CD4-positive, CD25-positive, alpha-beta regulatory T cell (primary cell): ENCODE data around the gene GRHL1. TPM values are rescaled to one million over a fixed set of nuclear protein-coding genes. Genes with fewer than 3 reads are reported as not detected.

Experiments used
- ATAC-seq, 2 donors: fragments of 150-1000 bp; cut with Tn5 transposase; one replicate each; pipeline ENCODE4 v1.10.0; 2021; ENCODE audit warnings: low read depth in 2 of 2, moderate number of reproducible peaks in 2 of 2, moderate library complexity in 1 of 2
- DNase-seq, 3 donors: peaks; one replicate each; pipeline versions ENCODE4 v3.0.0 to v3.0.0-alpha.2; 2012 to 2022; ENCODE audit warnings: mixed read lengths in 1 of 3
- H3K27ac ChIP-seq: one replicate; pipeline ENCODE4 v1.7.0; 2013; ENCODE audit warnings: mild to moderate bottlenecking, low read length; ENCODE audit not compliant: insufficient read depth, poor library complexity, severe bottlenecking
- H3K27me3 ChIP-seq: one replicate; pipeline ENCODE4 v1.7.0; 2013; ENCODE audit warnings: low read length; ENCODE audit not compliant: control insufficient read depth, insufficient read depth
- H3K36me3 ChIP-seq: one replicate; pipeline ENCODE4 v1.7.0; 2013; ENCODE audit warnings: mild to moderate bottlenecking, low read length, moderate library complexity; ENCODE audit not compliant: control insufficient read depth, insufficient read depth
- H3K4me1 ChIP-seq: 2 replicates; pipeline ENCODE4 v1.7.0; 2013; ENCODE audit warnings: mild to moderate bottlenecking, low read length; ENCODE audit not compliant: insufficient read depth, control insufficient read depth, poor library complexity, severe bottlenecking
- H3K4me3 ChIP-seq: one replicate; pipeline ENCODE4 v1.7.0; 2013; ENCODE audit warnings: low read depth, mild to moderate bottlenecking, low read length, moderate library complexity
- H3K9me3 ChIP-seq, 2 experiments: 1 replicate in 1 of 2; 2 replicates in 1 of 2; pipeline ENCODE4 v1.7.0; 2013; ENCODE audit warnings: low read length in 2 of 2, mild to moderate bottlenecking in 1 of 2, moderate library complexity in 1 of 2; ENCODE audit not compliant: control insufficient read depth in 2 of 2
- H3K27ac Mint-ChIP-seq, 3 donors: one replicate each; pipeline ENCODE4 v1.8.0; 2020 to 2022; ENCODE audit warnings: mild to moderate bottlenecking in 3 of 3, mixed read lengths in 3 of 3, moderate library complexity in 2 of 3
- H3K27me3 Mint-ChIP-seq: one replicate; pipeline ENCODE4 v1.8.0; 2022; ENCODE audit warnings: mild to moderate bottlenecking, mixed read lengths
- H3K36me3 Mint-ChIP-seq: one replicate; pipeline ENCODE4 v1.8.0; 2020; ENCODE audit warnings: mixed read lengths
- H3K4me1 Mint-ChIP-seq, 4 donors: one replicate each; pipeline ENCODE4 v1.8.0; 2020 to 2022; ENCODE audit warnings: mixed read lengths in 4 of 4, mild to moderate bottlenecking in 1 of 4
- H3K4me3 Mint-ChIP-seq, 4 donors: one replicate each; pipeline ENCODE4 v1.8.0; 2020 to 2022; ENCODE audit warnings: mild to moderate bottlenecking in 4 of 4, mixed read lengths in 4 of 4, moderate library complexity in 3 of 4
- H3K9me3 Mint-ChIP-seq, 7 donors: one replicate each; pipeline ENCODE4 v1.8.0; 2020 to 2022; ENCODE audit warnings: mixed read lengths in 7 of 7, mild to moderate bottlenecking in 3 of 7, moderate library complexity in 2 of 7
- polyA plus RNA-seq, 4 donors: library from polyadenylated mRNA; unstranded; fragments of 300-500 nt; fragmentation: Illumina TruSeq; gene quantifications; one replicate each; pipeline ENCODE4 v1.2.3, GENCODE V29; 2021
- total RNA-seq: library from RNA; stranded (reverse); gene quantifications from one replicate; pipeline ENCODE4 v1.2.3, GENCODE V29; 2022

Gene GRHL1
- total RNA-seq (1.8 TPM), polyA plus RNA-seq (under 1 TPM in 3 of 4 donors, not detected in 1; 0.06 to 0.37 (median 0.11) TPM)

- Histone ChIP-seq H3K27ac (peak within 1 kb of the TSS; percentile 51), H3K27me3 (peaks cover 15% of the 10 kb centered on the region), H3K36me3 (no peaks in the 10 kb centered on the region), H3K9me3 (no peaks in the 10 kb centered on the region), H3K4me3 (peak within 1 kb of the TSS; percentile 54), H3K4me1 (peaks cover 13% of the 10 kb centered on the region)
- peaks cover 0 to 2% (median 0%) of the 10 kb centered on the region in 7 donors for H3K9me3 Mint-ChIP-seq
- peak within 1 kb of the TSS; percentile 79 to 95 (median 88) for H3K4me3 Mint-ChIP-seq
- DNase-seq (peak; percentile 86 to 92 (median 89)), ATAC-seq (peak; percentile 96 to 97)
- peaks cover 0 to 18% (median 10%) of the 10 kb centered on the region in 4 donors for H3K4me1 Mint-ChIP-seq
- peaks cover 53% of the 10 kb centered on the region for H3K27me3 Mint-ChIP-seq
- H3K36me3 Mint-ChIP-seq, result no peaks in the 10 kb centered on the region
- peak within 1 kb of the TSS in 2 of 3 donors; percentile 61 to 95 for H3K27ac Mint-ChIP-seq
Measured at GRCh38 chr2:9951522-9952285, at the start of gene GRHL1. GRHL1 (plus strand) TSS chr2:9951693; CDS start chr2:9951834, 141 bp downstream.

GRCh38 chr2:9905413-9905812 is 46.1 kb upstream of the GRHL1 start:
- no peaks in the 10 kb centered on the region for H3K9me3 ChIP-seq
- H3K27me3 Mint-ChIP-seq, result no peaks in the 10 kb centered on the region
- H3K4me3 Mint-ChIP-seq, result no peak overlapping the region
- no peak overlapping the region for H3K4me3 ChIP-seq
- H3K27ac ChIP-seq, result no peak overlapping the region
- peaks cover 27% of the 10 kb centered on the region for H3K36me3 ChIP-seq
- no peak overlapping the region for H3K27ac Mint-ChIP-seq
- peaks cover 34% of the 10 kb centered on the region for H3K36me3 Mint-ChIP-seq
- no peak for DNase-seq
- H3K4me1 Mint-ChIP-seq, result peaks cover 0 to 6% (median 2%) of the 10 kb centered on the region in 4 donors
- no peaks in the 10 kb centered on the region for H3K9me3 Mint-ChIP-seq
- ATAC-seq, result no peak
- no peaks in the 10 kb centered on the region for H3K27me3 ChIP-seq
- no peaks in the 10 kb centered on the region for H3K4me1 ChIP-seq

- Mint-ChIP-seq H3K27ac (no peak overlapping the region), H3K9me3 (no peaks in the 10 kb centered on the region), H3K4me3 (no peak overlapping the region), H3K36me3 (peaks cover 43% of the 10 kb centered on the region), H3K4me1 (peaks cover 0 to 7% (median 2%) of the 10 kb centered on the region in 4 donors), H3K27me3 (no peaks in the 10 kb centered on the region)
- ATAC-seq, result no peak
- DNase-seq, result no peak
- Histone ChIP-seq H3K27me3 (no peaks in the 10 kb centered on the region), H3K9me3 (no peaks in the 10 kb centered on the region), H3K4me3 (no peak overlapping the region), H3K4me1 (no peaks in the 10 kb centered on the region), H3K36me3 (peaks cover 41% of the 10 kb centered on the region), H3K27ac (no peak overlapping the region)
Measured at GRCh38 chr2:9907402-9907801, 44.1 kb upstream of the GRHL1 start.

DNA sequence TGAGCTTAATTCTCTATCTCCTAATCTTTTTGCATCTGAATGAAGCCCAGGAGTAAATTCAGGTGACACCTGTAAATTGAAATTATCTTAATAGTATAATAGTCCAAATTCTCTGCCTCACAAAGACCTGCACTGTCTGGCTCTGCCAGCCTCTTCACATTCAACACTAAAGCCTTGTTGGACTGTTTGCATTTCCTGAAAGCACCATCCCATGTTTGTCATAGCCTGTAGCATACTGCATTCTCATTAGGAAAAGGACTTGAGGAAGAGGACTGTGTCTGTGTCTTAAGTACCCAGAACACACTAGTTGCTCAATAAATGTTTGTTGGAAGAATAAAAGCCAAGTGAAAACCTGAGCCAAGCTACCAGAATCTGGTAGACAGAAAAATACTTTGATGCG is 42.9 kb upstream of the GRHL1 start:
- Mint-ChIP-seq H3K4me3 (no peak overlapping the region), H3K27ac (no peak overlapping the region), H3K4me1 (peaks cover 0 to 6% (median 2%) of the 10 kb centered on the region in 4 donors), H3K36me3 (peaks cover 52% of the 10 kb centered on the region), H3K9me3 (no peaks in the 10 kb centered on the region), H3K27me3 (no peaks in the 10 kb centered on the region)
- H3K4me1 ChIP-seq, result no peaks in the 10 kb centered on the region
- H3K4me3 ChIP-seq, result no peak overlapping the region
- H3K27me3 ChIP-seq, result no peaks in the 10 kb centered on the region
- peaks cover 50% of the 10 kb centered on the region for H3K36me3 ChIP-seq
- DNase-seq (no peak), ATAC-seq (no peak)
- no peak overlapping the region for H3K27ac ChIP-seq
- no peaks in the 10 kb centered on the region for H3K9me3 ChIP-seq

DNA sequence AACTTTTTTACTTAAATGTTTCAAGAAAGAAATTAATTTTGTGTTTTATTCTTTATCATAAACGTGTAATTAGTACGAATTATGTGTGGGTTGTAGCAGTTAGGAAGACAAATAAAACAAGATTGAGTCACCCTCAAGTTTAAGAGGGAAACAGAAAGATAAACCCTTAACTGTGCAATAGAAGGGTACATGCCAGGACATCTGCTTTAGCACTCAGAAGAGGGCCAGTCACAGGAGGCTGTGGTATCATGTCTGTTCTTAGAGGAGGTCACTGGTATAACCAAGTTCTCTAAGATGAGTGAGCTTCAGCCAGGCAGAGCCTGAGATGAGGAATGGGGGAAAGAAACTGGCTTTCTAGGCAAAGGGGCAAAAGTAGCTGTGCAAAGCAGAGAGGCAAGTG is 42.4 kb upstream of the GRHL1 start:
- Histone ChIP-seq H3K27ac (no peak overlapping the region), H3K4me3 (no peak overlapping the region), H3K27me3 (no peaks in the 10 kb centered on the region), H3K9me3 (no peaks in the 10 kb centered on the region), H3K36me3 (peaks cover 53% of the 10 kb centered on the region), H3K4me1 (no peaks in the 10 kb centered on the region)
- Mint-ChIP-seq H3K4me1 (peaks cover 0 to 6% (median 4%) of the 10 kb centered on the region in 4 donors), H3K27ac (no peak overlapping the region), H3K4me3 (no peak overlapping the region), H3K27me3 (no peaks in the 10 kb centered on the region), H3K36me3 (peaks cover 56% of the 10 kb centered on the region), H3K9me3 (no peaks in the 10 kb centered on the region)
- ATAC-seq, result no peak
- peak in 1 of 3 donors; percentile 46 for DNase-seq

DNA sequence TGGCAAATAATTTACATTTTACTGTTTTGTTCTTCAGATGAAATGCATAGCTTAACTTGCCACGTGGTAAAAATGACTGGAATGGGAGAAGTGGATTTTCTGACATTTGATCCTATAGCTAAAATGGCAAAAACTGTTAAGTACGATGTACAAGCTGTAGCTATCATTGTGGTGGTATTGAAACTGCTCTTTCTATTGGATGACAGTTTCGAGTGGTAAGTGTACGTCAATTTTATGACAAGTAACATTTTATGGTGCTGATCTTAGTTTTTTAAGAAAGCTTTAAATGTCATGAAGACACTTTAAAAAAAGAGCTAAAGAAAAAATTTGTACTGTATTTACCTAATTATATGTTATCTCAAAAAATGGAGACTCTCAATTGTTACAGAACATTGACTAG is 40.8 kb upstream of the GRHL1 start:
- Histone ChIP-seq H3K4me3 (no peak overlapping the region), H3K9me3 (no peaks in the 10 kb centered on the region), H3K4me1 (no peaks in the 10 kb centered on the region), H3K36me3 (peaks cover 46% of the 10 kb centered on the region), H3K27me3 (no peaks in the 10 kb centered on the region), H3K27ac (no peak overlapping the region)
- Mint-ChIP-seq H3K27ac (no peak overlapping the region), H3K9me3 (no peaks in the 10 kb centered on the region), H3K27me3 (no peaks in the 10 kb centered on the region), H3K4me1 (peaks cover 6% of the 10 kb centered on the region in 4 donors), H3K4me3 (no peak overlapping the region), H3K36me3 (peaks cover 57% of the 10 kb centered on the region)
- no peak for ATAC-seq
- no peak for DNase-seq

DNA sequence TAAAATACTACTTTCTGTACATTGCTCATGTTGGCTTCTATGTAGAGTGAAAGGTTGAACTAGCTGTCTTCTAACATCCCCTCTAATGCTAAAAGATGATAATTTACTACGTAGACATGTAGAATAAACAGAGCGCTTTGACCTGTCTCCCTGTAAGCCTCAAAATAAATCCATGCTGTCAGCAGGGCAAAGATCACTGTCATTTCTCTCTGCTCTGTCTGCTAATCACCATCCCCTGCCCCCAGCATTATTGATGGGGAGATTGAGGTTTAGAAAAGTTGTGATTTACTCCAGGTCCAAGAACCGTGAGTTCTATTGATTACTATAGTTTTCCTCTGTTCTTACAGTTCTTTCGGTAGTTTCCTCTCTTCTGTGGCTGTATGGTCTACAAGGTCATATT is 39.0 kb upstream of the GRHL1 start:
- H3K36me3 ChIP-seq, result peaks cover 35% of the 10 kb centered on the region
- H3K27me3 Mint-ChIP-seq, result no peaks in the 10 kb centered on the region
- H3K4me3 ChIP-seq, result no peak overlapping the region

More for the DNA sequence above, 39.0 kb upstream of the GRHL1 start:
- H3K4me3 Mint-ChIP-seq, result no peak overlapping the region
- H3K9me3 ChIP-seq, result no peaks in the 10 kb centered on the region
- H3K27ac Mint-ChIP-seq, result no peak overlapping the region
- H3K9me3 Mint-ChIP-seq, result no peaks in the 10 kb centered on the region
- DNase-seq (no peak), ATAC-seq (no peak)
- no peaks in the 10 kb centered on the region for H3K4me1 ChIP-seq
- H3K36me3 Mint-ChIP-seq, result peaks cover 55% of the 10 kb centered on the region
- H3K27me3 ChIP-seq, result no peaks in the 10 kb centered on the region
- no peak overlapping the region for H3K27ac ChIP-seq
- peaks cover 6% of the 10 kb centered on the region in 4 donors for H3K4me1 Mint-ChIP-seq
